Skeletal muscle tissue (tissue), 4 donors: Measurements from ENCODE around the gene CXCL9. TPM values are rescaled to one million over a fixed set of nuclear protein-coding genes. Genes with fewer than 3 reads are reported as not detected.
"Not testable (repeated sequence)": the region's sequence is repeated elsewhere in the genome, so short reads cannot be mapped to it uniquely, and the experiment has no call there.

Source experiments
- H3K27ac ChIP-seq: one replicate; pipeline ENCODE4 v1.7.0; 2013; ENCODE audit warnings: mild to moderate bottlenecking, low read depth, low read length, inconsistent platforms
- H3K27me3 ChIP-seq, 3 donors: one replicate each; pipeline ENCODE4 v1.7.0; 2013; ENCODE audit warnings: low read length in 3 of 3; ENCODE audit not compliant: control insufficient read depth in 3 of 3, insufficient read depth in 3 of 3
- H3K36me3 ChIP-seq, 3 donors: one replicate each; pipeline ENCODE4 v1.7.0; 2013; ENCODE audit warnings: low read length in 3 of 3; ENCODE audit not compliant: control insufficient read depth in 3 of 3, insufficient read depth in 3 of 3
- H3K4me1 ChIP-seq, 3 donors: one replicate each; pipeline ENCODE4 v1.7.0; 2013; ENCODE audit warnings: low read length in 3 of 3, mild to moderate bottlenecking in 3 of 3; ENCODE audit not compliant: control insufficient read depth in 3 of 3, insufficient read depth in 3 of 3
- H3K4me3 ChIP-seq, 3 donors: one replicate each; pipeline ENCODE4 v1.7.0; 2013; ENCODE audit warnings: low read length in 3 of 3
- H3K9ac ChIP-seq, 3 donors: one replicate each; pipeline ENCODE4 v1.7.0; 2013; ENCODE audit warnings: low read length in 3 of 3, mild to moderate bottlenecking in 3 of 3, moderate library complexity in 2 of 3, low read depth in 1 of 3
- H3K9me3 ChIP-seq, 3 donors: one replicate each; pipeline ENCODE4 v1.7.0; 2013; ENCODE audit warnings: low read length in 3 of 3; ENCODE audit not compliant: control insufficient read depth in 3 of 3
- total RNA-seq: library from RNA; depleted of rRNA; stranded (reverse); fragments of >200 nt; gene quantifications from one replicate; pipeline ENCODE4 v1.2.3, GENCODE V29; 2014
- donor health status: Osteomylitis.

Gene CXCL9
- total RNA-seq, 1 donor from 2014 or later, result 0.52 TPM

GRCh38 chr4:75973766-75974165 lies 33.5 kb downstream of the CXCL9 start:
- no peaks in the 10 kb centered on the region for H3K27me3 ChIP-seq
- H3K9me3 ChIP-seq, result no peaks in the 10 kb centered on the region
- H3K9ac ChIP-seq, result no peak overlapping the region
- no peaks in the 10 kb centered on the region for H3K4me1 ChIP-seq
- no peak overlapping the region for H3K27ac ChIP-seq
- H3K36me3 ChIP-seq, result peaks cover 51 to 80% (median 73%) of the 10 kb centered on the region in 3 donors
- no peak overlapping the region for H3K4me3 ChIP-seq

- Histone ChIP-seq H3K4me3 (no peak overlapping the region), H3K9ac (no peak overlapping the region), H3K36me3 (peaks cover 57 to 91% (median 88%) of the 10 kb centered on the region in 3 donors), H3K9me3 (no peaks in the 10 kb centered on the region), H3K27me3 (no peaks in the 10 kb centered on the region), H3K4me1 (no peaks in the 10 kb centered on the region), H3K27ac (no peak overlapping the region)
Observed at GRCh38 chr4:75968084-75968483, 39.2 kb downstream of the CXCL9 start.

- Histone ChIP-seq H3K27me3 (no peaks in the 10 kb centered on the region), H3K9me3 (no peaks in the 10 kb centered on the region), H3K9ac (no peak overlapping the region), H3K4me3 (no peak overlapping the region), H3K4me1 (no peaks in the 10 kb centered on the region), H3K27ac (no peak overlapping the region), H3K36me3 (peaks cover 38 to 78% (median 76%) of the 10 kb centered on the region in 3 donors)
Observed at GRCh38 chr4:75963558-75963957, 43.8 kb downstream of the CXCL9 start.

GRCh38 chr4:75962072-75962471 lies 45.2 kb downstream of the CXCL9 start:
- not testable (repeated sequence) for H3K4me3 ChIP-seq, H3K27me3 ChIP-seq, H3K9ac ChIP-seq, H3K27ac ChIP-seq, H3K4me1 ChIP-seq, H3K9me3 ChIP-seq
- peaks cover 38 to 78% (median 76%) of the 10 kb centered on the region in 3 donors for H3K36me3 ChIP-seq

GRCh38 chr4:75958546-75958945 lies 48.8 kb downstream of the CXCL9 start:
- H3K4me3 ChIP-seq, H3K27me3 ChIP-seq, H3K9me3 ChIP-seq, H3K4me1 ChIP-seq, H3K27ac ChIP-seq, H3K9ac ChIP-seq: not testable (repeated sequence)
- H3K36me3 ChIP-seq, result peaks cover 39 to 71% (median 70%) of the 10 kb centered on the region in 3 donors

GRCh38 chr4:75954811-75955210 lies 52.5 kb downstream of the CXCL9 start:
- not testable (repeated sequence) for H3K27ac ChIP-seq, H3K4me1 ChIP-seq, H3K9me3 ChIP-seq, H3K27me3 ChIP-seq, H3K9ac ChIP-seq, H3K4me3 ChIP-seq
- peaks cover 42 to 78% (median 75%) of the 10 kb centered on the region in 3 donors for H3K36me3 ChIP-seq

- no peaks in the 10 kb centered on the region for H3K4me1 ChIP-seq
- no peak overlapping the region for H3K9ac ChIP-seq
- H3K27ac ChIP-seq, result no peak overlapping the region
- H3K27me3 ChIP-seq, result no peaks in the 10 kb centered on the region
- no peaks in the 10 kb centered on the region for H3K9me3 ChIP-seq
- H3K4me3 ChIP-seq, result no peak overlapping the region
- peaks cover 43 to 76% (median 70%) of the 10 kb centered on the region in 3 donors for H3K36me3 ChIP-seq
Observed at GRCh38 chr4:75953509-75953908, 53.8 kb downstream of the CXCL9 start.

Other genes with a start within 250 kb of the CXCL9 start
- not detected for gene PPEF2, start 105.1 kb downstream of the CXCL9 start, total RNA-seq
- 13.0 TPM for gene NAAA, start 66.5 kb downstream of the CXCL9 start, total RNA-seq
- 15.7 TPM for gene SDAD1, start 16.6 kb downstream of the CXCL9 start, total RNA-seq
- 4.7 TPM for gene CXCL10, start 16.0 kb upstream of the CXCL9 start, total RNA-seq
- 0.52 TPM for gene CXCL11, start 28.6 kb upstream of the CXCL9 start, total RNA-seq
- gene ART3, start 67.2 kb upstream of the CXCL9 start, total RNA-seq, result 19.3 TPM
- 78.8 TPM for gene NUP54, start 140.9 kb upstream of the CXCL9 start, total RNA-seq
- 125 TPM for gene SCARB2, start 206.3 kb upstream of the CXCL9 start, total RNA-seq
- gene FAM47E, start 244.2 kb upstream of the CXCL9 start, total RNA-seq, result 0.52 TPM